Stimulated activated CD4-positive, alpha-beta T cell treated with anti-CD3 and anti-CD28 coated beads, TNF-alpha, amount 100 ng/mL, for 1 hour (primary cell): Measurements from ENCODE around the gene CNN2.
"Not testable (repeated sequence)": the region's sequence is repeated elsewhere in the genome, so short reads cannot be mapped to it uniquely, and the experiment has no call there.

Source experiments
- DNase-seq, 3 donors: peaks; one replicate each; pipeline ENCODE4 v3.0.0-alpha.2; 2020; ENCODE audit warnings: low read depth in 3 of 3, low spot score in 1 of 3

The CNN2 gene

GRCh38 chr19:1010586-1011510, 15.6 kb upstream of the CNN2 start:
- no peak for DNase-seq

- DNase-seq: no peak
These were observed 14.5 kb upstream of the CNN2 start for GRCh38 chr19:1011831-1012333.

DNA sequence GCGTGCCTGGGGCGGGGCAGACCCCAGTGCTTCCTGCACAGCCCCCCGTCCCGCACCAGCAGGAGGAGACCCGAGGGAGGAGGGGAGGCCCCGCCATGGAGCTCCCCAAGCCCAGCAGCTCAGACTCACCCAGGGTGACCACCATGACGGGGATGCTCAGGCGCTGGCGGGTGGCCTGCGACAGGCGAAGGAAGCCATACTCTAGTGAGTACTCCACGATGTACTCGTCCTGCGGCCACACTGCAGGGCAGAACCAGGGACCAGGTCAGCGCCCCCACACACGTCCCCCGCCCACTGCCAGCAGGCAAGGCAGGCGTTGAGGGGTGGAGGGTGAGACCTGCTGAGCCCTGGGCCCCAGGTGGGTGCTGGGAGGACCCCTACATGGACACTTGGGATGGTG, 14.1 kb upstream of the CNN2 start:
- DNase-seq: no peak

DNA sequence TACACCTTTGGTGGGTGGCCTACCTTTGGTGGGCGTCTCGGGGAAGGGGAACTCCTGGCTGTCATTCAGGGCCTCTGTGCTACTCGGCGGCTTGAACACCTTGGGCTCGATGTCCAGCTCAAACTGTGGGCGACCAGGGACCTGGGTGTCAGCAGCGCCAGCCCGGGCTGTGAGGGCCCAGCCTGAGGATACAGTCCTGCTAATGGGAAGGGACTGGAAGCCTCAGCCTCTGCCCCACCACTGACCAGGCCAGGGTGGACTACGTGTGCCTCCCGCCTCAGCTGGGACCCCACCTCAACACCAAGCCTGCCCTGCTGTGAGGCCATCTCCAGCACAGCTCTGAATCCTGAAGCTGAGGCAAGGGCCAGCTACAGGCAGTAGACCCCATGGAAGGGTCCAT, 13.2 kb upstream of the CNN2 start:
- no peak for DNase-seq

- DNase-seq: no peak
These were observed 12.0 kb upstream of the CNN2 start for GRCh38 chr19:1014161-1015060.

DNA sequence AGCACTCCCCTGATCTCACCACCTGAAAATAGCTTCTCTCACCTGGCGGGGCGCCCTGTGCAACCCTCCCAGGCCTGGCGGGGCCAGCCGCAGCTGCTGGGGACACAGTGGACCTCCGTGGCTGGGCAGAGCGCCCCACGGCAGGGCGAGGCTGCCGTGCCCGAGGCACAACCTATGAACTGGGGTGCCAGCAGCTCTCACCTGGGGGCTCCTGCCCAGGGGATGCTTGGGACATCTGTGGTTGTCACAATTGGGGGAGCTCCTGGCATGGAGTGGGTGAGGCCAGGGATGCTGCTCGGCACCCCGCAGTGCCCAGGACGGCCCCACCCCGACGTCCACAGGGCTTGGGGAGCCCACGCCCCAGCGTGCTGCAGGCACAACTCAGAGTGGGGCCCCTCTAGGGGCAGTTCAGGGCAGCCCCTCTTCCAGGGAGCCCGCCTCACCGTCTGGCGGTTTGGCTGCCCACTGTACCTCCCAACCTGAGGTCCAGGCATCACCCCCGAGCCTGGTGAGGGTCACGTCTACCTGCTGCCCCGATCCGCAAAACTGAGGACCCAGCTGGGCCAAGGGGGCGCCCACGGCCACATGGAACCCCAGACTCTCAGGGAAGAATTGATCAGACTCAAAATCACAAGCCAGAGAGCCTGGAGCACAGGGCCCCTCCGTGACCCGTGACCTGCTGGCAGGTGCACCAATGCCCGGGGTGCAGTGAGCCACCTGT, 11.2 kb upstream of the CNN2 start:
- no peak for DNase-seq

DNA sequence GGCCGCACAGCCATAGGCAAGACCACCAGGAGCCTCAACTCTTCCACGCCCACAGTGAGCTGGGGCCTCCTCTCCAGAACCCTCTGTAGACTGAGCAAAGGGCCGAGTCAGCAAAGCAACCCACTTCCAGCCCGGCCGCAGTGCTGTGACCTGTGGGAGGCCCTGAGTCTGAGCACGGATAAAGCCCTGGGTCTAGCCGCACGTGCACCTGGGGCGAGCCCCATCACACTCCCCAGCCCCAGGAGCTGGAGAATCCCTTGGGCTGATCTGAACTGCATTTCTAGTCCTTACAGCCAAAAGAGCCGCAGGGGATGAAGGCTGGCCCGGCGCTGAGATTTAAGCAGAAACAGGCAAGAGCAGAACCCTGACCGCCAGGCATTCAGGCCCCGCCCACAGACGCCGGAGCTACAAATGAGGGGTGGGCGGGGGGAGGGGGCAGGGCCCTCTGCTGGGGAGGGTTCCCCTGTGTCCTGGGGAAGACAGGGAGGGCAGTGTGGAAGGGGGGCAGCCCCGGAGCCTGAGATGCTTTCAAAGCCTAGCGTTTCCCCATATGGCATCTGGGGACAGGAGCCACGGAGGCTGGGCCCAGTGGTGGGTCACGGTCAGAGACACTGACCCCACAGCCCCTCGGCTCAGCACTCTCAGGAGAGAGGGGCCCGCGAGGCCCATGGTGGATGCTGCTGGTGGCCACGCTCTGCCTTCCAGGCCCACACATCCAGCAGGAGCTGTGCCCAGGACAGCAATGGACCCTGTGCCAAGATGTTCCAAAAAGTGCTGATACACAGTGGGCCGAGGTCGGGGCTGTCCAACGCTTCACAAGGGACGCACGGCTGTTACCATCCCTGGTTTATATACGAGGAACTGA, 10.4 kb upstream of the CNN2 start:
- no peak for DNase-seq

DNA sequence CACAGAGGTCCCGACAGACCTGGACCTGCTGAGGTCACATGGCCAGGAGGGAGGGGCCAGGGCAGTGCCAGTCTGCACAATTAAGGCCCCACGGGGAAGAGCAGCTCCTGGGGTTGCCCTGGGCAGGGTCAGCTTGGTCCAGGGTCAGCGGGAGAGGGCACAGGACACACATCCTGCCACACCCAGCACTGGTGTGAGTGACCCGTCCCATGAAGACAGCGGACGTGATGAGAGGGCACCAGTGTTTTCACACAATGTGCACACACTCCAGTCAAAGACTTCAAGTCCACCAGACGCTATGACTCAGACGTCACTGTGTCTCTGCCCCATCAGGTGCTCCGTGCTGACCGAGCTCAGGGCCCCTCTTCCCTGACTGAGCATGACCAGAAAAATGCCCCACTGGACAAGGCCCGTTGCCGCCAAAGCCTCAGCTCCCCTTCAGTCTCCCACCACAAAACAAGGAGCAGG, 9.7 kb upstream of the CNN2 start:
- DNase-seq: no peak

GRCh38 chr19:1017115-1017905, 9.1 kb upstream of the CNN2 start:
- no peak for DNase-seq

DNA sequence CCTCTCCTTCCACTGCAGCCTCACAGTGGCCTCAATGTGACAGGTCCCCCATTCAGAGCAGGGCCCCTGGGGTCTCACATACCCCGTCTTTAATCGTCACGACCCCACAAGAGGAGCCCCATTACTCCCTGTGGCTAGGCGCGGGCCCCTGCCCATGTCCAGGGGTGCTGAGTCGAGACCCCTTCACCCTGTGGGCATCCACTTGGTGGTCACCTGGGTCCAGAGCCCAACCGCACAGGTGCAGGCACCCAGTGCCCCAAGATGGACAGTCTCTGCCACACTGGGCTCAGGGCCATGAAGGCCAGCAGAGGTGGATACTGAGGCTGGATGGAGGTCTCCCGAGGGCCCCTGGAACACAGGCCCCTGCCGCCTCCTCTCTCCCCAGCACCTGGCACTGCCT, 8.5 kb upstream of the CNN2 start:
- DNase-seq: no peak

DNA sequence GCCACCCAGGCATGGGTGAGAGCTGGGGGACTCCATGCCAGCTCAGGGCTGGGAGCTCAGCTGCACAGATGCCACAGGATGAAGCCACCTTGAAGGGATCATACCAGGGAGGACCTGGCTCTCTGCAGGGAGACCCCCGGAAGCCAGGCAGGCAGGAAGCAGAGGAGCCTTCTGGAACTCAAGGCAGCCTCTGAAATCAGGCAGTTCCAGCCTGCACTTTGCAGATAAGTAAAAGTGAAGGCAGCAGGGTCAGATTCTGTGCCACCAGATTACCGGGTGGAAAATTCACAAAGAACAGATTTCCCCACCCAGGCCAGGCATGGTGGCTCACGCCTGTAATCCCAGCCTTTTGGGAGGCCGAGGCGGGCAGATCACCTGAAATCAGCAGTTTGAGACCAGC, 8.0 kb upstream of the CNN2 start:
- DNase-seq: no peak

- no peak for DNase-seq
These were observed 7.3 kb upstream of the CNN2 start for GRCh38 chr19:1018932-1019615.

GRCh38 chr19:1019616-1019961, 6.8 kb upstream of the CNN2 start:
- DNase-seq: no peak

- DNase-seq: no peak
These were observed 6.2 kb upstream of the CNN2 start for GRCh38 chr19:1019980-1020867.

DNA sequence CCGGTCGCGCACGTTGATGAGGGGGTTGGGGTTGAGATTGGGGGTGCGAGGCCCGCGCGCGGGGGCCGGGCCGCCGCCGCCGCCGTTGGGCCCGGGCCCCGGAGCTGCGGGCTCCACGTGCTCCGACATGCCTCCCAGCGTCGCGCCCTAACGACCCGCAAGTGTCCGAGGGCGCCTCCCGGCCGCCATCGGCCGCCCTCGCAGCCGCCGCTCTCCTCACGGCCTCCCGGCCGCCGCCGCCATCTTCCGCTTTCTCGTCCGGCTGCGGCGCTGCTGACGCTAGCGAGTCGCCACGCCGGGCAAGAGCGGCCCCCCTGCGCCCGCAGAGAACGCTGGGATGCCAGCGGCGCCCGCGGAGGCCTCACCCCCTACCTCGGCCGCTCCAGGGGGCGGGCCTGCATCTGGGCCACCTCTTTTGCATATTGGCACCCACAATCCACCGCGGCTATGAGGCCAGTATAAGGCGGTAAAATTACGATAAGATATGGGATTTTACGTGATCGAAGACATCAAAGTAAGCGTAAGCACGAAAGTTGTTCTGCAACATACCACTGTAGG, 5.5 kb upstream of the CNN2 start, which contains the start of gene TMEM259:
Gene TMEM259 (minus strand): TSS at position 256 of the 558 bp plus-strand sequence. CDS start 127 bp downstream, at position 129.
- peak; percentile 93 to 97 (median 96) for DNase-seq

GRCh38 chr19:1023883-1024188, 2.6 kb upstream of the CNN2 start:
- not testable (repeated sequence) for DNase-seq

DNA sequence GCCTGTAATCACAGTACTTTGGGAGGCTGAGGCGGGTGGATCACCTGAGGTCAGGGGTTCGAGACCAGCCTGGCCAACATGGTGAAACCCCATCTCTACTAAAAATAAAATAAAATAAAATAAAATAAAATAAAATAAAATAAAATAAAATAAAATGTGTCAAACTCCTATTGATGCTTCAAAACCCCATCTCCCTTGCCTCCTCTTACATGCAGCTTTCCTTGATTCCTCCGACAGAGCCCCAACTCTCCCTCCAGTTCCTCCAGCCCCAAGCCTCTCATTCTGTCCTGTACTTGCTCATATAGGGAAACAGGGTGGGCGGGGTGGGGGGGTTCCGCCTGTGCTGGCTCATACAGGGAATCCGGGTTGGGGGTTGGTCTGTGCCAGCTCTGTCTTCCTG, 1.3 kb upstream of the CNN2 start:
- not testable (repeated sequence) for DNase-seq
